Naive thymus-derived CD4-positive, alpha-beta T cell (primary cell): ENCODE results near the gene KIF1B. TPM values are rescaled to one million over a fixed set of nuclear protein-coding genes. Genes with fewer than 3 reads are reported as not detected.
A peak's percentile ranks its signal among the peaks of the same experiment; 100 is the strongest.

Experiments
- ATAC-seq: fragments of 150-1000 bp; cut with Tn5 transposase; 2 replicates; pipeline ENCODE4 v1.10.0; 2021; ENCODE audit warnings: mild to moderate bottlenecking, moderate library complexity
- CTCF ChIA-PET: fragments of 350-600 bp; sonication (Branson Sonifier 250); formaldehyde crosslinking; loops from one replicate; lab custom pipeline; 2021; ENCODE audit warnings: antibody characterized with exemption; lab: Charles Lee
- POLR2A ChIA-PET: fragments of 350-600 bp; sonication (Branson Sonifier 250); formaldehyde crosslinking; loops from one replicate; lab custom pipeline; 2021; ENCODE audit warnings: antibody characterized with exemption, inconsistent platforms; lab: Charles Lee
- DNase-seq, 9 donors: peaks; one replicate each; pipeline versions ENCODE4 v3.0.0 to v3.0.0-alpha.2; 2020 to 2022; ENCODE audit warnings: mixed read lengths in 1 of 9
- H3K27ac ChIP-seq: one replicate; pipeline ENCODE4 v1.7.0; 2013; ENCODE audit warnings: mild to moderate bottlenecking, low read depth, low read length, moderate library complexity
- H3K27me3 ChIP-seq, 2 donors: one replicate each; pipeline ENCODE4 v1.7.0; 2013; ENCODE audit warnings: low read length in 2 of 2, mild to moderate bottlenecking in 2 of 2, moderate library complexity in 2 of 2; ENCODE audit not compliant: control insufficient read depth in 2 of 2, insufficient read depth in 2 of 2
- H3K36me3 ChIP-seq, 3 experiments: 1 replicate in 2 of 3; 2 replicates in 1 of 3; pipeline ENCODE4 v1.7.0; 2013; ENCODE audit warnings: low read length in 3 of 3, mild to moderate bottlenecking in 3 of 3, moderate library complexity in 1 of 3; ENCODE audit not compliant: insufficient read depth in 3 of 3, control insufficient read depth in 2 of 3
- H3K4me1 ChIP-seq, 2 donors: one replicate each; pipeline ENCODE4 v1.7.0; 2013; ENCODE audit warnings: low read length in 2 of 2, mild to moderate bottlenecking in 2 of 2, moderate library complexity in 1 of 2; ENCODE audit not compliant: control insufficient read depth in 2 of 2, insufficient read depth in 2 of 2
- H3K4me3 ChIP-seq: 2 replicates; pipeline ENCODE4 v1.7.0; 2013; ENCODE audit warnings: mild to moderate bottlenecking, low read length
- H3K9me3 ChIP-seq, 3 experiments: 1 replicate in 2 of 3; 2 replicates in 1 of 3; pipeline ENCODE4 v1.7.0; 2013; ENCODE audit warnings: low read length in 3 of 3; ENCODE audit not compliant: control insufficient read depth in 2 of 3
- H3K27ac Mint-ChIP-seq, 9 donors: one replicate each; pipeline ENCODE4 v1.8.0; 2020 to 2022; ENCODE audit warnings: mixed read lengths in 9 of 9, mild to moderate bottlenecking in 8 of 9, moderate library complexity in 5 of 9, inconsistent platforms in 2 of 9
- H3K27me3 Mint-ChIP-seq, 5 donors: one replicate each; pipeline ENCODE4 v1.8.0; 2021 to 2022; ENCODE audit warnings: mixed read lengths in 5 of 5, mild to moderate bottlenecking in 1 of 5
- H3K36me3 Mint-ChIP-seq, 5 donors: one replicate each; pipeline ENCODE4 v1.8.0; 2020 to 2022; ENCODE audit warnings: mixed read lengths in 5 of 5, mild to moderate bottlenecking in 3 of 5, inconsistent platforms in 1 of 5
- H3K4me1 Mint-ChIP-seq, 7 donors: one replicate each; pipeline ENCODE4 v1.8.0; 2020 to 2022; ENCODE audit warnings: mixed read lengths in 7 of 7, mild to moderate bottlenecking in 3 of 7, inconsistent platforms in 1 of 7
- H3K4me3 Mint-ChIP-seq, 10 donors: one replicate each; pipeline ENCODE4 v1.8.0; 2020 to 2022; ENCODE audit warnings: mild to moderate bottlenecking in 10 of 10, mixed read lengths in 10 of 10, moderate library complexity in 6 of 10, inconsistent platforms in 2 of 10
- H3K9me3 Mint-ChIP-seq, 11 donors: one replicate each; pipeline ENCODE4 v1.8.0; 2020 to 2022; ENCODE audit warnings: mixed read lengths in 11 of 11, mild to moderate bottlenecking in 4 of 11, inconsistent platforms in 1 of 11, moderate library complexity in 1 of 11
- intact Hi-C, 2 donors: fragments of 100-400 bp; cut with micrococcal nuclease; formaldehyde crosslinking; loops; one replicate each; pipeline ENCODE4 v1.15.1; 2023
- microRNA-seq: library from miRNA; unstranded; fragments of <30 nt; microRNA quantifications from one replicate; pipeline ENCODE4 v1.2.0, GENCODE V29; 2022; ENCODE audit warnings: borderline microRNAs expressed
- polyA plus RNA-seq, 2 donors: library from polyadenylated mRNA; unstranded; fragments of 300-500 nt; fragmentation: Illumina TruSeq; gene quantifications; one replicate each; pipeline ENCODE4 v1.2.3, GENCODE V29; 2021
- total RNA-seq, 6 experiments: library from RNA in 5 of 6; stranded (reverse) in 5 of 6; gene quantifications; 1 replicate in 5 of 6; 2 replicates in 1 of 6; pipeline ENCODE4 v1.2.3 and lab custom pipeline; 2021 to 2026

Gene KIF1B
- total and polyA plus RNA-seq, 7 experiments from 2014 or later, result 1.8 to 21.6 (median 11.5) TPM

DNA sequence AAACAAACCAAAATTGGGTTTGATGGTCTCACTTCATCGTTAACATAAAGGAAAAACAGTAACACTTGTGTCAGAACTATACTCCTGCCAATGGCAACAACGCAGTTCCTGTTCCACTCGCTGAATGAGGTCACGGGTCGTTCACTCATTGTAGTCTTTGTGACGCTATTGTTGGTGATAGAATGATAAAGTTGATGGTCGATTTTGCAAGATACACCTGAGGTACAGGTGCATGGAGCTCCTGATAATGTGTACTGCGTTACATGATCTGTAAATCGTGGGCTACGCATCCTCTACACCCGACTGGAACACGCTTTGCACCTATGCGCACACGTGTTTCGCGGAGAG is 219.5 kb downstream of the KIF1B start:
- intact Hi-C loops, result loop anchor here (1.0 to 5.0 kb wide), 7 partner anchors 32 to 520 kb away; partner anchors contain the start of genes DFFA (in 2 of the 2), UBE4B (in 2 of the 2) and CTNNBIP1 (in 1 of the 2)
- no peaks in the 10 kb centered on the region for H3K9me3 Mint-ChIP-seq
- peaks cover 0 to 2% (median 0%) of the 10 kb centered on the region in 5 donors for H3K27me3 Mint-ChIP-seq
- H3K9me3 ChIP-seq, result no peaks in the 10 kb centered on the region
- H3K36me3 Mint-ChIP-seq, result no peaks in the 10 kb centered on the region
- no peaks in the 10 kb centered on the region for H3K36me3 ChIP-seq
- H3K4me1 Mint-ChIP-seq, result peaks cover 0 to 26% (median 20%) of the 10 kb centered on the region in 7 donors
- H3K4me3 ChIP-seq, result peak overlapping the region; percentile 97
- peak overlapping the region; percentile 66 to 96 (median 91) for H3K27ac Mint-ChIP-seq
- peak overlapping the region; percentile 82 to 98 (median 88) for H3K4me3 Mint-ChIP-seq
- POLR2A ChIA-PET, result interaction anchor here (1.3 to 2.2 kb wide), 6 partner anchors 13 to 220 kb away, joined by 3 to 10 read pairs (median 6); partner anchors contain the start of genes KIF1B, PEX14 and PGD
- peak overlapping the region; percentile 88 for H3K27ac ChIP-seq
- peak; percentile 6 for ATAC-seq
- peak in 1 of 9 donors; percentile 62 for DNase-seq
- peaks cover 3 to 8% of the 10 kb centered on the region in 2 donors for H3K4me1 ChIP-seq
- H3K27me3 ChIP-seq, result no peaks in the 10 kb centered on the region
- CTCF ChIA-PET, result interaction anchor here (0.6 to 4.1 kb wide), 13 partner anchors 12 to 575 kb away, joined by 3 to 41 read pairs (median 5); partner anchors contain the start of gene KIF1B

DNA sequence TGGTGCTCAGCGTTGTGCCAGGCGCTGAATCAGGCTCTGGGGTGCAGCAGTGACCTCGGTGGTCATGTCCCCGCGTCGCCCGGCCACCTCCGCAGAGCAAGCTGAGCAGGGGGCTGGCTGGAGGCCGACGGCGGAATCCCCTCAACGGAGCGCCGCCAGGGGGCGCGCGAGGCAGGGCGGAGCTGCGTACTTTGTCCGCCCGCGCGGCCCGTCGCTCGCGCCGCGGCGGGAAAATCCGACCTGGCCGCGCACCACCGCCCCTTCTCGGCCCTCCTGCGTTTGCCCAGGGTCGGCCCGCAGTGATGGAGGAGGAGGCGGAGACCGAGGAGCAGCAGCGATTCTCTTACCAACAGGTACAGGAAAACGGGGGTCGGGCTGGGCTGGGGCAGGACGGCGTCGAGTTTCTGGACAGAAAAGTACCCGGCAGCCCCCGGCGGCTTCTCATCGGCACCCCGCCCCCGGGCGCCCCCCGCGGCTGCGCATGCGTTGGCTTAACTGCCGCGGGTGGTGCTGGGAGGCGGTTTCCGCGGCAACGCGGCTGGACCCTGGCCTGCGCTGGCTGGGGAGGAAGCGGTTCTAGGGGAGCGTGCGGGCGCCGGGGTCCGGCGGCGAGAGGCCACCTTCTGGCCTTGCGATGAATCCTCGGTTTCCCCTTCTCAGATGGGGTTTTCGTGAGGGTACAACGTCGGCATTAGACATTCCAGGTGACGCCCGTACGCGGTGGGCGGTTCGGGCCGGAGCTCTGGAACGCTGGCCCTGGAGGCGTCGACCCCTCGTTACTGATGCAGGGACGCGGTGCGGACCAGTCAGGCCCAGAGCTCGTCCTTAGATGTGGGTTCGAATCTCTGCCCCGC is 220.1 kb downstream of the KIF1B start, which contains the start of gene CENPS:
CENPS (plus strand) TSS at position 218 of the 854 bp plus-strand sequence; CDS start at position 303, 85 bp downstream.
- ATAC-seq, result peak; percentile 93
- ChIA-PET POLR2A (interaction anchor here (0.7 to 2.2 kb wide), 8 partner anchors 12 to 220 kb away, joined by 3 to 10 read pairs (median 4); partner anchors contain the start of genes KIF1B, PEX14 and PGD), CTCF (interaction anchor here (0.6 to 4.1 kb wide), 12 partner anchors 12 to 574 kb away, joined by 3 to 41 read pairs (median 4); partner anchors contain the start of gene KIF1B)
- peak within 1 kb of the TSS; percentile 88 for H3K27ac ChIP-seq
- Mint-ChIP-seq H3K27me3 (peaks cover 0 to 2% (median 0%) of the 10 kb centered on the region in 5 donors), H3K4me1 (peaks cover 0 to 26% (median 20%) of the 10 kb centered on the region in 7 donors), H3K36me3 (no peaks in the 10 kb centered on the region), H3K4me3 (peak within 1 kb of the TSS; percentile 82 to 98 (median 88)), H3K27ac (peak within 1 kb of the TSS; percentile 66 to 96 (median 92)), H3K9me3 (no peaks in the 10 kb centered on the region)
- DNase-seq, result peak; percentile 68 to 96 (median 91)
- peaks cover 3 to 8% of the 10 kb centered on the region in 2 donors for H3K4me1 ChIP-seq
- no peaks in the 10 kb centered on the region for H3K9me3 ChIP-seq
- H3K4me3 ChIP-seq, result peak within 1 kb of the TSS; percentile 97
- H3K36me3 ChIP-seq, result no peaks in the 10 kb centered on the region
- intact Hi-C loops, result loop anchor here (1.0 to 5.0 kb wide), 6 partner anchors 32 to 520 kb away; partner anchors contain the start of genes DFFA (in 2 of the 2), CTNNBIP1 (in 1 of the 2) and UBE4B (in 1 of the 2)
- no peaks in the 10 kb centered on the region for H3K27me3 ChIP-seq

Small RNA genes lying within 50 kb of the gene (microRNA-seq; reads per million reads assigned to microRNA genes)
- not detected for gene MIR1273D

Other genes starting within 250 kb of the KIF1B start
- 10 to 100 TPM in 1 of 5 experiments, 1 to 10 TPM in 1, not detected in 3; 2.2 to 18.4 TPM for gene RBP7, start 213.3 kb upstream of the KIF1B start, total RNA-seq
- not detected for gene RBP7, start 213.3 kb upstream of the KIF1B start, polyA plus RNA-seq
- 10 to 100 TPM; 37.9 to 48.3 (median 39.3) TPM for gene UBE4B, start 177.6 kb upstream of the KIF1B start, total RNA-seq
- 10 to 100 TPM in 1 of 2 donors, 1 to 10 TPM in 1; 7.5 to 10.8 TPM for gene UBE4B, start 177.6 kb upstream of the KIF1B start, polyA plus RNA-seq
- gene PGD, start 188.5 kb downstream of the KIF1B start, total RNA-seq, result 100 to 1,000 TPM in 1 of 5 experiments, 10 to 100 TPM in 4; 42.0 to 110 (median 48.5) TPM
- 10 to 100 TPM; 45.8 to 47.0 TPM for gene PGD, start 188.5 kb downstream of the KIF1B start, polyA plus RNA-seq
- gene CENPS, start 219.9 kb downstream of the KIF1B start, total RNA-seq, result 10 to 100 TPM in 2 of 5 experiments, 1 to 10 TPM in 3; 5.4 to 13.0 (median 9.8) TPM
- gene CENPS, start 219.9 kb downstream of the KIF1B start, polyA plus RNA-seq, result 10 to 100 TPM in 1 of 2 donors, 1 to 10 TPM in 1; 8.7 to 13.2 TPM
- gene CORT, start 239.5 kb downstream of the KIF1B start, total RNA-seq, result under 1 TPM in 2 of 5 experiments, not detected in 3; 0.27 to 0.90 TPM
- not detected for gene CORT, start 239.5 kb downstream of the KIF1B start, polyA plus RNA-seq